Measurements from ENCODE around the gene GPN1.

GRCh38 chr2:27685577-27685976 is 56.7 kb downstream of the GPN1 start:
- no peak for TF ChIP-seq POLR2A (IDR thresholded peaks at IDR 0.05)
- no peak for TF ChIP-seq CTCF (IDR thresholded peaks at IDR 0.05)
- TF ChIP-seq POLR2AphosphoS5 (IDR thresholded peaks at IDR 0.05) = no peak

All from sigmoid colon (tissue), 4 donors.